ENCODE measurements around the gene PPM1N. TPM values are rescaled to one million over a fixed set of nuclear protein-coding genes. Genes with fewer than 3 reads are reported as not detected.

PPM1N gene
- total and polyA plus RNA-seq, 7 donors = 1.2 to 4.2 (median 2.5) TPM

DNA sequence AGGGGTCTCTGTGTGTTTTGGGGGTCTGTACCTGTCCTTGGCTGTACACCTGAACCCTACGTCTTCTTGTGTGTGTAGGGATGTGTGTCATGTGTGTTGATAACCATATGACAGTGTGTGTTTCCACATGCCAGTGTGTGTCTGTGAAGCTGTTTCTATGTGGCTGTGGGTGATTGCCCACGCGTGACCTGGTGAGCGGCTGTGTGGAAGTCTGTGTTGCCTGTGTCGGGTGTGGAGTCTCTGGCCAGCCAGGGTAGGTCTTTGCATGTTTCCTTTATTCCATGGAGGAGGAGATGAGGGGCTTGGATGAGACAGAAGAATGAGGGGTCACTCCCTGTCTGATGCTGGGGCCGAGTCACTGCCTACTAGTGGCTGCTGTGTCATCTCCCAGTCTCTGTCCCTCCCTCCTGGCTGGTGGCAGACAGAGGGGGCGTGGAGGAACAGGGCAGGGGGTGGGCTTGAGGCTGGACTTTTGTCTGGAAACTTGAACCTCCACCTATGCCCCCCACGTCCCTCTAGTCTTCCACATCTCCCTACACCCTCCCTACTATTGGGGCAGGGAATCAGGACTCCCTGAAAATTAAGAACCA is 33.3 kb upstream of the PPM1N start:
- TF ChIP-seq, protein P1, sequence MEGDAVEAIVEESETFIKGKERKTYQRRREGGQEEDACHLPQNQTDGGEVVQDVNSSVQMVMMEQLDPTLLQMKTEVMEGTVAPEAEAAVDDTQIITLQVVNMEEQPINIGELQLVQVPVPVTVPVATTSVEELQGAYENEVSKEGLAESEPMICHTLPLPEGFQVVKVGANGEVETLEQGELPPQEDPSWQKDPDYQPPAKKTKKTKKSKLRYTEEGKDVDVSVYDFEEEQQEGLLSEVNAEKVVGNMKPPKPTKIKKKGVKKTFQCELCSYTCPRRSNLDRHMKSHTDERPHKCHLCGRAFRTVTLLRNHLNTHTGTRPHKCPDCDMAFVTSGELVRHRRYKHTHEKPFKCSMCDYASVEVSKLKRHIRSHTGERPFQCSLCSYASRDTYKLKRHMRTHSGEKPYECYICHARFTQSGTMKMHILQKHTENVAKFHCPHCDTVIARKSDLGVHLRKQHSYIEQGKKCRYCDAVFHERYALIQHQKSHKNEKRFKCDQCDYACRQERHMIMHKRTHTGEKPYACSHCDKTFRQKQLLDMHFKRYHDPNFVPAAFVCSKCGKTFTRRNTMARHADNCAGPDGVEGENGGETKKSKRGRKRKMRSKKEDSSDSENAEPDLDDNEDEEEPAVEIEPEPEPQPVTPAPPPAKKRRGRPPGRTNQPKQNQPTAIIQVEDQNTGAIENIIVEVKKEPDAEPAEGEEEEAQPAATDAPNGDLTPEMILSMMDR (IDR thresholded peaks at IDR 0.05) = no peak
- TF ChIP-seq EP300 (IDR thresholded peaks at IDR 0.05) (no peak), POLR2A (IDR thresholded peaks at IDR 0.05) (no peak), POLR2AphosphoS5 (IDR thresholded peaks at IDR 0.05) (no peak)
- Histone ChIP-seq H3K27ac (no peak overlapping the region), H3K36me3 (no peaks in the 10 kb centered on the region), H3K4me1 (peaks cover 0 to 26% (median 22%) of the 10 kb centered on the region in 4 donors), H3K4me3 (no peak overlapping the region), H3K27me3 (no peaks in the 10 kb centered on the region), H3K9me3 (no peaks in the 10 kb centered on the region)
- intact Hi-C loops (cut with DNase I) = no loop called here
- DNase-seq = no peak
- WGBS, 2 donors = 52 to 58% methylated on average over 8 of the region's 8 CpGs

DNA sequence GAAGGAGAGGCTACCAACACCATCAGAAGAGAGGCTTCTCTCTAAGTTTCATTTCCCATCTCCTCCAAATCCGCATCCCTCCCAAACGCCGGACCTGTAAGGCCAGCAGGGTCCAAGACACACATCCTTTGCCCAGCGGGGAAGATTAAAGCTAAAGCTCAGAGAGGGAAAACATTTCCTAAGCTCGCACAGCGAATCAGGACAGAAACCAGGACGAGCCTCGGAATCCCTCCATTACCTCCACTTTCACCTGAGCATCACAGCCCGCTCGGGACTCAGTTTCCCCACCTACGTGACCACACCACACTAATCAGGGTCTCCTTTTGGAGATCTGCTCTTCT is 31.2 kb upstream of the PPM1N start:
- no peaks in the 10 kb centered on the region for H3K27me3 ChIP-seq
- no peaks in the 10 kb centered on the region for H3K36me3 ChIP-seq
- peak overlapping the region; percentile 94 to 97 (median 96) for H3K27ac ChIP-seq
- H3K4me1 ChIP-seq = peaks cover 0 to 36% (median 30%) of the 10 kb centered on the region in 4 donors
- peak overlapping the region; percentile 48 to 76 (median 72) for H3K4me3 ChIP-seq
- no peak for DNase-seq
- intact Hi-C loops (cut with DNase I) = no loop called here
- TF ChIP-seq, protein P1 (IDR thresholded peaks at IDR 0.05) = no peak
- TF ChIP-seq EP300 (IDR thresholded peaks at IDR 0.05) (no peak), POLR2AphosphoS5 (IDR thresholded peaks at IDR 0.05) (no peak)
- WGBS, 2 donors = 1 to 3% methylated on average over 11 of the region's 11 CpGs
- no peaks in the 10 kb centered on the region for H3K9me3 ChIP-seq

DNA sequence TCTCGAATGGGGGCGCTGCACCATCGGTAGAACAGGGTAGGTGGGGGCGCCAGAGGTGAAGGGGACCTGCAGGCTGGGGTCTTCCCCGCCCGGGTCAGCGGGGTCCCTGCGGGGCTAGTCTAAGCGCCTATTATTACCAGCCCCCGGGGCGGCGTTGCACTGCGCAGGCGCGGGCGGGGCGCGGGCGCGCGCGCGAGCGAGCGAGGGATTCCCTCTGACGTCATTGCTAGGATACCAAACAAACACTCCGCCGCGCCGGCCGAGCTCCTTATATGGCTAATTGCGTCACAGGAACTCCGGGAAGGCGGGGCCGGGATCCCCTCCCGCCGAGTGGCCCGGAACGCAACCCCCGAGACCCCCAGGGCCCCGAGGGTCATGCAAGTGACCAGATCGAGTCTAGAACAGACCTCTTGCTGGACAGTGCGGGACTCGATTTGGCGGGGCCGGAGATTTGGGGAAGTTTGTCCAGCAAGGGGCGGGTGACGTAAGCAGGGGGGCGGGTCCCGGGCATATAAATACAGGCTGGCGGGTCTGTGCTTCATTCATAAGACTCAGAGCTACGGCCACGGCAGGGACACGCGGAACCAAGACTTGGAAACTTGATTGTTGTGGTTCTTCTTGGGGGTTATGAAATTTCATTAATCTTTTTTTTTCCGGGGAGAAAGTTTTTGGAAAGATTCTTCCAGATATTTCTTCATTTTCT is 30.6 kb upstream of the PPM1N start, which contains the start of gene FOSB:
TSS of gene FOSB (plus strand) at position 541 of the 703 bp plus-strand sequence. CDS start 591 bp downstream, outside the sequence.
- WGBS, 2 donors = 0% methylated on average over 56 of the region's 56 CpGs
- H3K27ac ChIP-seq = peak within 1 kb of the TSS; percentile 94 to 97 (median 96)
- H3K4me1 ChIP-seq = peaks cover 0 to 36% (median 30%) of the 10 kb centered on the region in 4 donors
- TF ChIP-seq POLR2A (IDR thresholded peaks at IDR 0.05) (peak; percentile 84 to 88), EP300 (IDR thresholded peaks at IDR 0.05) (peak; percentile 2 to 78 (median 10)), POLR2AphosphoS5 (IDR thresholded peaks at IDR 0.05) (peak; percentile 96 to 100 (median 97))
- TF ChIP-seq, protein P1 (IDR thresholded peaks at IDR 0.05) = no peak
- peak; percentile 98 for DNase-seq
- H3K27me3 ChIP-seq = no peaks in the 10 kb centered on the region
- no peaks in the 10 kb centered on the region for H3K36me3 ChIP-seq
- H3K9me3 ChIP-seq = no peaks in the 10 kb centered on the region
- peak within 1 kb of the TSS; percentile 48 to 76 (median 72) for H3K4me3 ChIP-seq
- intact Hi-C loops (cut with DNase I) = no loop called here

DNA sequence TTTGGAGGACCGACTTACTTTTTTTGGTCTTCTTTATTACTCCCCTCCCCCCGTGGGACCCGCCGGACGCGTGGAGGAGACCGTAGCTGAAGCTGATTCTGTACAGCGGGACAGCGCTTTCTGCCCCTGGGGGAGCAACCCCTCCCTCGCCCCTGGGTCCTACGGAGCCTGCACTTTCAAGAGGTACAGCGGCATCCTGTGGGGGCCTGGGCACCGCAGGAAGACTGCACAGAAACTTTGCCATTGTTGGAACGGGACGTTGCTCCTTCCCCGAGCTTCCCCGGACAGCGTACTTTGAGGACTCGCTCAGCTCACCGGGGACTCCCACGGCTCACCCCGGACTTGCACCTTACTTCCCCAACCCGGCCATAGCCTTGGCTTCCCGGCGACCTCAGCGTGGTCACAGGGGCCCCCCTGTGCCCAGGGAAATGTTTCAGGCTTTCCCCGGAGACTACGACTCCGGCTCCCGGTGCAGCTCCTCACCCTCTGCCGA is 30.0 kb upstream of the PPM1N start:
- WGBS, 2 donors = 0 to 1% methylated on average over 31 of the region's 31 CpGs
- intact Hi-C loops (cut with DNase I) = no loop called here
- no peak for TF ChIP-seq POLR2AphosphoS5 (IDR thresholded peaks at IDR 0.05)
- no peak for TF ChIP-seq EP300 (IDR thresholded peaks at IDR 0.05)
- TF ChIP-seq, protein P1 (IDR thresholded peaks at IDR 0.05) = no peak
- TF ChIP-seq POLR2A (IDR thresholded peaks at IDR 0.05) = no peak
- H3K9me3 ChIP-seq = no peaks in the 10 kb centered on the region
- peak overlapping the region; percentile 94 to 97 (median 96) for H3K27ac ChIP-seq
- H3K27me3 ChIP-seq = no peaks in the 10 kb centered on the region
- H3K4me3 ChIP-seq = peak overlapping the region; percentile 48 to 76 (median 72)
- H3K36me3 ChIP-seq = no peaks in the 10 kb centered on the region
- H3K4me1 ChIP-seq = peaks cover 0 to 36% (median 30%) of the 10 kb centered on the region in 4 donors
- peak; percentile 81 for DNase-seq
